ENCODE results near the gene RNLS. TPM values are rescaled to one million over a fixed set of nuclear protein-coding genes. Genes with fewer than 3 reads are reported as not detected.

Gene RNLS
- total RNA-seq, 1 donor from 2014 or later, result 3.7 TPM

GRCh38 chr10:88377510-88377909 is 205.6 kb downstream of the RNLS start:
- no peaks in the 10 kb centered on the region for H3K9me3 ChIP-seq
- H3K27ac ChIP-seq, result no peak overlapping the region
- H3K27me3 ChIP-seq, result no peaks in the 10 kb centered on the region
- no peak for DNase-seq
- TF ChIP-seq, protein P1, sequence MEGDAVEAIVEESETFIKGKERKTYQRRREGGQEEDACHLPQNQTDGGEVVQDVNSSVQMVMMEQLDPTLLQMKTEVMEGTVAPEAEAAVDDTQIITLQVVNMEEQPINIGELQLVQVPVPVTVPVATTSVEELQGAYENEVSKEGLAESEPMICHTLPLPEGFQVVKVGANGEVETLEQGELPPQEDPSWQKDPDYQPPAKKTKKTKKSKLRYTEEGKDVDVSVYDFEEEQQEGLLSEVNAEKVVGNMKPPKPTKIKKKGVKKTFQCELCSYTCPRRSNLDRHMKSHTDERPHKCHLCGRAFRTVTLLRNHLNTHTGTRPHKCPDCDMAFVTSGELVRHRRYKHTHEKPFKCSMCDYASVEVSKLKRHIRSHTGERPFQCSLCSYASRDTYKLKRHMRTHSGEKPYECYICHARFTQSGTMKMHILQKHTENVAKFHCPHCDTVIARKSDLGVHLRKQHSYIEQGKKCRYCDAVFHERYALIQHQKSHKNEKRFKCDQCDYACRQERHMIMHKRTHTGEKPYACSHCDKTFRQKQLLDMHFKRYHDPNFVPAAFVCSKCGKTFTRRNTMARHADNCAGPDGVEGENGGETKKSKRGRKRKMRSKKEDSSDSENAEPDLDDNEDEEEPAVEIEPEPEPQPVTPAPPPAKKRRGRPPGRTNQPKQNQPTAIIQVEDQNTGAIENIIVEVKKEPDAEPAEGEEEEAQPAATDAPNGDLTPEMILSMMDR (IDR thresholded peaks at IDR 0.05), result no peak
- no peaks in the 10 kb centered on the region for H3K36me3 ChIP-seq
- intact Hi-C loops (cut with DNase I), result no loop called here
- no peaks in the 10 kb centered on the region for H3K4me1 ChIP-seq
- no peak for ATAC-seq
- H3K4me3 ChIP-seq, result no peak overlapping the region

DNA sequence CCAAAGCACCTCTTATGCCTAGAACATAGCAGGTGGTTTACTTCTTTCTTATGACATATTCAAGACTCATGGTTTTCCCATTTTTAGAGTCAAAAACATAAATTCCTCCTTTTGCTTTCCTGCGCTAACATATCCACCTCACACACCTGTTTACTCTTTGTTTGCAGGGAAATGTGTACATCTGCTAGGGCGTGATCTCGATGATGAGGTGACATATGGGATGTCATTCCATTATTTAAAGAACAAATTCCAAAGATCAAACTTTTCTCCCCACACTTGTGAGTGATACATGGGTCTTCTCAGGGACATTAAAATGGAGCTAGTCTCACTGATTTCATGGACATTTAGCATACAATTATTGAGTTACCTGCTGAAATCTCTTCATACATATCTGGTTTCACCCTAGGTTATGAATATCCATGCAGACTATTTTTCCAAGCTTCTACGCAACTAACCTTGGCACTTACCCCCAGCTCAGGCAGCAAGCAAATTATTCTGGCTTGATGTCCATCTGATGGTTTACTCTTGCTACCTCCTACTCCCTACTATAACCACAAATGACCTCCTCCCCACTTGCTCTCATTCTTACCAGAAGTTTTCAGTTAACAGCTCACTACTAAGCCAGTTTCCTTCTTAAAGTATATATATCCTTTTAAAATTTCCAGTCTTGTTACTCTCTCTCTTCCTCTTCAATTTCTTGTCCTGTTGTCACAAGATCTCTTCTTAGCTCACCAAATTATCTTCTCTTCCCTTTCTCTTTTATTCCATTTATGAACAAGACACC is 208.5 kb downstream of the RNLS start:
- Histone ChIP-seq H3K9me3 (no peaks in the 10 kb centered on the region), H3K36me3 (no peaks in the 10 kb centered on the region), H3K4me3 (no peak overlapping the region), H3K4me1 (no peaks in the 10 kb centered on the region), H3K27ac (no peak overlapping the region), H3K27me3 (no peaks in the 10 kb centered on the region)
- intact Hi-C loops (cut with DNase I), result no loop called here
- ATAC-seq (no peak), DNase-seq (no peak)
- TF ChIP-seq, protein P1 (IDR thresholded peaks at IDR 0.05), result no peak

- no peaks in the 10 kb centered on the region for H3K4me1 ChIP-seq
- ATAC-seq, result no peak
- intact Hi-C loops (cut with DNase I), result no loop called here
Measured at GRCh38 chr10:88372881-88373592, 210.1 kb downstream of the RNLS start.

DNA sequence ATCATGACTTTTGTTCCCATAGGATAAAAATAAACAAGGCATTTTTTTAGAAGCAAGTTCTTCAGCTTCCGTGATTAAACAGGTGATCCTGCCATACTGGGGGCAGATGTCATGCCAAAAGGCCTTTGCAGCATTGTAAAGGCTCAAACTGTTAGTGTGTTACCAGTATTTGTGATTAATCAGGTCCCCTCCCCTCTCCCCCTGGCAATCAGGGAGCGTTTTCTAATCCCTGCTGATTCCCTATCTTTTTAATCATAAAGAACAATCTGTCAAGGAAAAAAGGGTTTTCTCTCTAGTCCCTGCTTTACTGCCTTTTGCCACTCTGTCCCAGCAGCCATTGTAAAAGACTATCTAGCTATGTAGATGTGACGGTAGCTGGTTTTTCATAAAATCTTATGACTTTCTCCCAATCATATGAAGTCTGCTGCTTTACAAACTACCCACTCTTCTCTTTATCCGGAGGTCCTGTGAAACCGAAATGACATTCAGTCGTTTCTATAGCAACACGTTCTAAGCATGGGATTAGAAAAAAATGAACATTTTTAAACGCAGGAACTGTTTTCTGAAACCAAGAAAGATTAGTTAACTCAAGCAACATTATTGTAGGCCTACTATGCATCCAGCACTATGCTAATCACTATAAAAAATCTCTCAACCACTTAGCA is 210.9 kb downstream of the RNLS start:
- intact Hi-C loops (cut with DNase I), result no loop called here
- DNase-seq (no peak), ATAC-seq (no peak)
- TF ChIP-seq, protein P1 (IDR thresholded peaks at IDR 0.05), result no peak
- no peaks in the 10 kb centered on the region for H3K27me3 ChIP-seq
- H3K27ac ChIP-seq, result no peak overlapping the region
- no peaks in the 10 kb centered on the region for H3K9me3 ChIP-seq
- no peaks in the 10 kb centered on the region for H3K4me1 ChIP-seq
- no peaks in the 10 kb centered on the region for H3K36me3 ChIP-seq
- no peak overlapping the region for H3K4me3 ChIP-seq

More at GRCh38 chr10:88372881-88373592, 210.1 kb downstream of the RNLS start:
- TF ChIP-seq, protein P1 (IDR thresholded peaks at IDR 0.05), result no peak
- Histone ChIP-seq H3K9me3 (no peaks in the 10 kb centered on the region), H3K27ac (no peak overlapping the region), H3K4me3 (no peak overlapping the region), H3K36me3 (no peaks in the 10 kb centered on the region), H3K27me3 (no peaks in the 10 kb centered on the region)
- no peak for DNase-seq

DNA sequence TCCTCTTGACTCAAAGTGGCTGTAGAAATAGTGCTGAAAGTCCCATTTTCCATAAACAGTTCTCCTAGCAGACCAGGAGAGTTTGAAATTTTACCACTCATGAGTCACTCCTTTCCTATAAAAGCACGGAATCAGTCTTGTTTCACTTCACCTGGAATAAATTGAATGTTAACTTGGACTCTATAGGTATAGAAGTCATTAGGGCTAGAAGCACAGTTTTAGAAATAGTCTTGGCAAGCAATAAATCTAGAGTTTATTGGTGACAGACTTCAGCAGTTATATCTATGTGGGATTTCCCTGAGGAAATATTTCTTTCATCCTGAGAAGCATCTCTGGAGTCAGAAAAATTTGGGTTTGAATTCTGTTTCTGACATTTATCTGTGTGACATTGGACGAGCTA is 212.4 kb downstream of the RNLS start:
- DNase-seq (no peak), ATAC-seq (no peak)
- Histone ChIP-seq H3K27me3 (no peaks in the 10 kb centered on the region), H3K27ac (no peak overlapping the region), H3K9me3 (no peaks in the 10 kb centered on the region), H3K4me1 (no peaks in the 10 kb centered on the region), H3K36me3 (no peaks in the 10 kb centered on the region), H3K4me3 (no peak overlapping the region)
- intact Hi-C loops (cut with DNase I), result no loop called here
- TF ChIP-seq, protein P1 (IDR thresholded peaks at IDR 0.05), result no peak
